GM12801 (cell line): ENCODE measurements around the gene NEURL1.

Source experiments
- CTCF ChIP-seq: IDR thresholded peaks from one replicate; pipeline ENCODE4 v1.5.1; 2011; ENCODE audit warnings: control low read depth; ENCODE audit not compliant: insufficient read length; ENCODE audit errors: extremely low read depth

NEURL1 gene

GRCh38 chr10:103548581-103549348 is 55.3 kb downstream of the NEURL1 start:
- no peak for TF ChIP-seq CTCF

GRCh38 chr10:103549349-103549685 is 55.8 kb downstream of the NEURL1 start:
- no peak for TF ChIP-seq CTCF

- no peak for TF ChIP-seq CTCF
Observed at GRCh38 chr10:103550229-103550628, 56.7 kb downstream of the NEURL1 start.

- TF ChIP-seq CTCF = no peak
Observed at GRCh38 chr10:103551619-103552602, 58.4 kb downstream of the NEURL1 start.

GRCh38 chr10:103552856-103553742 is 59.6 kb downstream of the NEURL1 start:
- no peak for TF ChIP-seq CTCF

- no peak for TF ChIP-seq CTCF
Observed at GRCh38 chr10:103553743-103554487, 60.4 kb downstream of the NEURL1 start.
